Small intestine (tissue), 7 donors: ENCODE measurements around the gene IL1RN. TPM values are rescaled to one million over a fixed set of nuclear protein-coding genes. Genes with fewer than 3 reads are reported as not detected.

ENCODE experiments used
- DNase-seq, 2 donors: peaks; one replicate each; pipeline versions ENCODE4 v3.0.0 to v3.0.0-alpha.2; 2013
- FAIRE-seq: peaks from 2 replicates; lab custom pipeline; 2012; peaks lifted over from hg19 to GRCh38; lab: Jason Lieb, UNC
- H3K27ac ChIP-seq, 3 donors: one replicate each; pipeline ENCODE4 v1.5.1; 2013; ENCODE audit warnings: low read length in 2 of 3, mild to moderate bottlenecking in 2 of 3, control low read depth in 1 of 3, inconsistent platforms in 1 of 3, low read depth in 1 of 3, moderate library complexity in 1 of 3
- H3K27me3 ChIP-seq, 3 donors: one replicate each; pipeline ENCODE4 v1.6.1; 2013; ENCODE audit warnings: low read length in 3 of 3, inconsistent platforms in 1 of 3; ENCODE audit not compliant: control insufficient read depth in 3 of 3, insufficient read depth in 3 of 3
- H3K36me3 ChIP-seq, 3 donors: one replicate each; pipeline ENCODE4 v1.6.1; 2013; ENCODE audit warnings: low read length in 3 of 3, inconsistent platforms in 1 of 3, low read depth in 1 of 3, mild to moderate bottlenecking in 1 of 3, moderate library complexity in 1 of 3; ENCODE audit not compliant: control insufficient read depth in 3 of 3, insufficient read depth in 2 of 3
- H3K4me1 ChIP-seq, 3 donors: one replicate each; pipeline ENCODE4 v1.6.1; 2013; ENCODE audit warnings: low read length in 2 of 3, inconsistent platforms in 1 of 3, low read depth in 1 of 3, mild to moderate bottlenecking in 1 of 3, moderate library complexity in 1 of 3; ENCODE audit not compliant: control insufficient read depth in 3 of 3, insufficient read depth in 2 of 3
- H3K4me3 ChIP-seq, 3 donors: one replicate each; pipeline ENCODE4 v1.5.1; 2013; ENCODE audit warnings: low read length in 3 of 3, control low read depth in 1 of 3, inconsistent platforms in 1 of 3, low read depth in 1 of 3, mild to moderate bottlenecking in 1 of 3, moderate library complexity in 1 of 3
- H3K9me3 ChIP-seq, 2 donors: one replicate each; pipeline ENCODE4 v1.6.1; 2013; ENCODE audit warnings: low read depth in 1 of 2, low read length in 1 of 2; ENCODE audit not compliant: control insufficient read depth in 2 of 2, insufficient read depth in 1 of 2
- WGBS, 3 donors: extraction: QIAGEN DNeasy Blood & Tissue Kit; methylation state at CpG; one replicate each; pipeline ENCODE4 v1.1.7; 2013; 5-methylcytosine and 5-hydroxymethylcytosine counted together
- polyA plus RNA-seq, 4 donors: library from polyadenylated mRNA; stranded (reverse) in 3 of 4; unstranded in 1 of 4; fragments of 200-250 nt in 3 of 4; fragments of 120-200 nt in 1 of 4; gene quantifications; one replicate each; pipeline versions ENCODE4 v1.2.1 to v1.2.3, GENCODE V29; 2013
- donor health status: healthy with polysubstance abuse.
- donor health status: control.
- donor health status: control.
- donor health status: Bipolar disorder and iron deficiency.
- donor health status: healthy.

IL1RN gene
- polyA plus RNA-seq, 4 donors, result 0.44 to 69.8 (median 24.3) TPM

DNA sequence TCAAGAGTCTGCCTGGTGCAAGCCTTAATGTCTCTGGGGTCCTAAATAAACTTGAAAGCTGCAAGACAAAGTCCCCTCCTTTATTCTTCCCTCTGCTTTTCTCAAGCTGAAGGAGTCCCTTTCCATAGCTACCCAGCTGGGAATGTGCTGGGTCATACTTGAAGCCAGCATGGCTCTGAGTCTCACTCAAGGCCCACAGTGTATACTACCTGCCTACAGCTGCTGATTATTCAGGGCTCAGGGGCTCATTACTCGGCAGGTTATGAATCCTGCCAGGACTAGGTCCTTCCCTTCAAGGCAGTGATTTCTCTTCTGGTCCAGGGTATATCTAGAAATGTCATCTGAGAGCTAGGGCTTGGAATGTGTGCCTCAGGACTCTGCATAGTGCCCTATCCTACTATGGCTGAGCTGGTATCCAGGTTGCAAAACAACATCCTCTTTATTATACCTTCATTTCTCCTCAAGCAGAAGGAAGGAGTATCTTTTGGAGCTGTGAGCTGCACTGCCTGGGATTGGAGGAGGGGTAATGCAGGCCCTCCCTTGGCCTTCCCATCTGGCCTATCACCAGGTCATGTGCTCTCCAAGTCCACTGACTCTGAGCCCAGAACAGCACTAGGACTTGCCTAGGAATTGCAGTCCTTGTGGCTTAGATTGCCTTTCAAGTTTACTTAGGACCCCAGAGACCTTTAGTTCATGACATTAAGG, 22.3 kb downstream of the IL1RN start:
- Histone ChIP-seq H3K27ac (no peak overlapping the region), H3K4me3 (no peak overlapping the region), H3K4me1 (no peaks in the 10 kb centered on the region), H3K9me3 (peaks cover 0 to 3% of the 10 kb centered on the region in 2 donors), H3K27me3 (no peaks in the 10 kb centered on the region), H3K36me3 (no peaks in the 10 kb centered on the region)
- DNase-seq (no peak), FAIRE-seq (no peak)
- WGBS, 3 donors, result 68 to 90% (median 83%) methylated on average over 1 of the region's 1 CpG

GRCh38 chr2:113150258-113150601, 22.8 kb downstream of the IL1RN start:
- FAIRE-seq (no peak), DNase-seq (no peak)
- Histone ChIP-seq H3K4me3 (no peak overlapping the region), H3K27me3 (no peaks in the 10 kb centered on the region), H3K9me3 (peaks cover 0 to 3% of the 10 kb centered on the region in 2 donors), H3K4me1 (no peaks in the 10 kb centered on the region), H3K36me3 (no peaks in the 10 kb centered on the region), H3K27ac (no peak overlapping the region)
- WGBS, 3 donors, result 87 to 93% (median 90%) methylated on average over 5 of the region's 5 CpGs

GRCh38 chr2:113155331-113155730, 27.9 kb downstream of the IL1RN start:
- 88 to 96% (median 93%) methylated on average over 5 of the region's 5 CpGs for WGBS, 3 donors
- Histone ChIP-seq H3K36me3 (peaks cover 0 to 3% (median 0%) of the 10 kb centered on the region in 3 donors), H3K4me1 (peaks cover 0 to 8% (median 5%) of the 10 kb centered on the region in 3 donors), H3K27me3 (no peaks in the 10 kb centered on the region), H3K9me3 (no peaks in the 10 kb centered on the region), H3K27ac (no peak overlapping the region), H3K4me3 (no peak overlapping the region)
- FAIRE-seq, result no peak
- DNase-seq, result no peak

GRCh38 chr2:113156278-113157117, 29.1 kb downstream of the IL1RN start:
- FAIRE-seq (no peak), DNase-seq (peak in 1 of 2 donors; percentile 66)
- Histone ChIP-seq H3K4me1 (peaks cover 0 to 8% (median 5%) of the 10 kb centered on the region in 3 donors), H3K27me3 (no peaks in the 10 kb centered on the region), H3K27ac (peak overlapping the region; percentile 19 to 68 (median 55)), H3K9me3 (no peaks in the 10 kb centered on the region), H3K36me3 (peaks cover 0 to 3% (median 0%) of the 10 kb centered on the region in 3 donors), H3K4me3 (peak overlapping the region; percentile 33 to 82 (median 74))
- 41 to 54% (median 43%) methylated on average over 10 of the region's 10 CpGs for WGBS, 3 donors

DNA sequence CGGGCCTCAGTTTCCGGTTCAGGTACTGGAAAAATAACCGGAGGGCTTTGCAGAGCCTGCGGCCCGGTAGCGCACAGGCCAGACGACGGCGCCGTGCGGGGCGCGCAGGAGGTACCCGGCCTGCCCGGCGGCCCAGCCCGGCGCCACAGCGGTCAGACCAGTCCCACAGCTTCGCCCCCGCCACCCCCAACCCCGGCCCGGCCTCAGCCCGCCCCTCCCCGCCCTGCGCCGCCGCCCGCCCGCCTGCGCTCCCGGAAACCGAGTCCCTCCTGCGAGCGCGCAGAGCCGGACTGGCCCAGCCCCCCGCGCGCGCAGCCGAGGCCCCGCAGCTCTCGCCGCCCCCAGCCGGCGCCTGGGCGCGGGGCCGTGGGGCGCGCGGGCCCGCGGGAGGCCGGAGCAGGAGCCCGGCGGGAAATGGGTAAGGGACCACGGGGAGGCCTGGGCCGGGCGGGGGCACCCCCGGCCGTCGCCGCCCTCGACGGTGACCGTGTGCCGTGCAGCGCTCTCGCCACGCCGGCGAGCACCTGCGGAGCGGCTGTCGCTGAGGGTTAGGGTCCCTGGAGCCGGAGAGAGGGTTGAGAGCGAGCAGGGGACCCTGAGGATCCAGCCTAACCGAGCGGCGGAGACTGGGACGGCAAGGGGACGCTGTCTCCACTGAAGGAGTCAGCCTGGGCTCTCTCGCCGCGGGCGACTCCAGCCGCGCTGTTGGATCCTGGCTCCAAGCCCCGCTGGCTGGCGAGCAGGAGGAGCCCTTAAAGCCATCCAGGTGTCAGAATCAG, 29.9 kb downstream of the IL1RN start:
- no peaks in the 10 kb centered on the region for H3K27me3 ChIP-seq
- peaks cover 0 to 3% (median 0%) of the 10 kb centered on the region in 3 donors for H3K36me3 ChIP-seq
- H3K4me3 ChIP-seq, result peak overlapping the region; percentile 61 to 82 (median 74)
- H3K9me3 ChIP-seq, result no peaks in the 10 kb centered on the region
- H3K27ac ChIP-seq, result peak overlapping the region; percentile 55 to 91 (median 87)
- peaks cover 0 to 8% (median 5%) of the 10 kb centered on the region in 3 donors for H3K4me1 ChIP-seq
- DNase-seq (peak; percentile 68 to 82), FAIRE-seq (no peak)
- 0 to 1% (median 0%) methylated on average over 56 to 92 of the region's 92 CpGs for WGBS, 3 donors

GRCh38 chr2:113157897-113158753, 30.7 kb downstream of the IL1RN start:
- peak overlapping the region; percentile 54 to 91 (median 87) for H3K27ac ChIP-seq
- FAIRE-seq (no peak), DNase-seq (peak in 1 of 2 donors; percentile 79)
- peak overlapping the region; percentile 61 to 82 (median 74) for H3K4me3 ChIP-seq
- peaks cover 0 to 3% (median 0%) of the 10 kb centered on the region in 3 donors for H3K36me3 ChIP-seq
- WGBS, 3 donors, result 19 to 48% (median 26%) methylated on average over 10 of the region's 10 CpGs
- peaks cover 0 to 8% (median 5%) of the 10 kb centered on the region in 3 donors for H3K4me1 ChIP-seq
- H3K9me3 ChIP-seq, result no peaks in the 10 kb centered on the region
- no peaks in the 10 kb centered on the region for H3K27me3 ChIP-seq

GRCh38 chr2:113158884-113159553, 31.6 kb downstream of the IL1RN start:
- Histone ChIP-seq H3K4me3 (no peak overlapping the region), H3K27me3 (no peaks in the 10 kb centered on the region), H3K27ac (peak overlapping the region in 1 of 3 donors; percentile 27), H3K4me1 (peaks cover 0 to 8% (median 5%) of the 10 kb centered on the region in 3 donors), H3K9me3 (no peaks in the 10 kb centered on the region), H3K36me3 (peaks cover 0 to 3% (median 0%) of the 10 kb centered on the region in 3 donors)
- DNase-seq (no peak), FAIRE-seq (no peak)
- 73 to 87% (median 86%) methylated on average over 4 of the region's 4 CpGs for WGBS, 3 donors
